SIG-M5 treated with dmso at 0.1 percent for 504 hours (cell line): ENCODE data around the gene UTP20.

Experiments
- DNase-seq: peaks from one replicate; lab custom pipeline; 2025; ENCODE audit not compliant: unreplicated experiment; lab: John Stamatoyannopoulos, UW

UTP20 gene

DNA sequence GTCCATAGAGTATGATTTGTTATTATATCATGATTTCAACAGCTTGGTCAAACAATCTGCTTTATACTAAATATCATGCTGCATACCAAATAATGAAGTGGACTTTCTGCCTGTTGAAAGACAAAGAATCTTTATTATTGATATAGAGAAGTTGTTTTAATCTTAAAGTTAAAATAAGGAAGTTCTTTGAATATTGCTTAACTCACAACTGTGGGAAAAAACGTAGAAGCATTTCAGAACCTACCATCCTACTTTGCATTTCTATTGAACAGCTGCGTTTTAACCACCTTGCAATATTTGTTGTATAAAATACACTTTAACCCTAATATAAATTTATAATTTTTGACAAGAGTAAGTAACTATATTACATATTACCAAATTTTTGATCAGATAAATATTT, 150.6 kb downstream of the UTP20 start:
- peak; percentile 17 for DNase-seq

DNA sequence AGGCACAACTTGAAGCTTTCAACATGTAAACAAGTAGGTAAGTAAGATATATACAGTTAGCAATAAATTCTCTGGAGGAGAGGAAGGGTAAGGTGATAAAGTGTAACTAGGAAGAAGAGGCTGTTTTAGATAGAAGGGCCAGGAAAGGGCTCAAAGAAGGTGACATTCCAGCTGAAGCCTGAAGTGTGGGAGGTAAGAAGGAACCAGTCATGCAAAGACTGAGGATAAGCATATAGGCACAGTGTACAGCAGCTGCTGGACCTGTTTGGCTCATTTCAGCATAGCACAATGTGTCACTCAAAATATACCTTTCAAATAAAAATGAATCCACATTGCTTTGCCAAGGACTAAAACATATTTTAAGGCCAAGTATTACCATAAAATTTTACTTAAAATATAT, 156.2 kb downstream of the UTP20 start:
- DNase-seq = no peak
